GM20431 (cell line): ENCODE data around the gene PYGL.
"Not testable (repeated sequence)": the region's sequence is repeated elsewhere in the genome, so short reads cannot be mapped to it uniquely, and the experiment has no call there.

Experiments
- in situ Hi-C: fragments of 300-500 bp; cut with MseI, MboI; formaldehyde crosslinking; loops from one replicate; pipeline ENCODE4 v1.15.0; 2020; ENCODE audit warnings: low sequenced_read_pairs; ENCODE audit not compliant: unreplicated experiment

The PYGL gene

GRCh38 chr14:50932156-50932555, 12.1 kb downstream of the PYGL start:
- in situ Hi-C loops: no loop called here

GRCh38 chr14:50931559-50931958, 12.7 kb downstream of the PYGL start:
- in situ Hi-C loops: no loop called here

- in situ Hi-C loops: no loop called here
These were observed 14.8 kb downstream of the PYGL start for GRCh38 chr14:50929506-50929905.

- in situ Hi-C loops: no loop called here
These were observed 16.2 kb downstream of the PYGL start for GRCh38 chr14:50928002-50928635.

- in situ Hi-C loops: no loop called here
These were observed 17.4 kb downstream of the PYGL start for GRCh38 chr14:50926851-50927386.

GRCh38 chr14:50924843-50925242, 19.4 kb downstream of the PYGL start:
- in situ Hi-C loops: no loop called here

GRCh38 chr14:50924236-50924635, 20.0 kb downstream of the PYGL start:
- in situ Hi-C loops: no loop called here

- in situ Hi-C loops: no loop called here
These were observed 21.5 kb downstream of the PYGL start for GRCh38 chr14:50922803-50923202.

- in situ Hi-C loops: no loop called here
These were observed 23.6 kb downstream of the PYGL start for GRCh38 chr14:50920482-50921230.

- in situ Hi-C loops: not testable (repeated sequence)
These were observed 24.8 kb downstream of the PYGL start for GRCh38 chr14:50919524-50919923.

GRCh38 chr14:50917449-50917848, 26.8 kb downstream of the PYGL start:
- in situ Hi-C loops: no loop called here

GRCh38 chr14:50910495-50911420, 33.5 kb downstream of the PYGL start:
- in situ Hi-C loops: no loop called here

- in situ Hi-C loops: no loop called here
These were observed 37.8 kb downstream of the PYGL start for GRCh38 chr14:50906326-50907065.

- in situ Hi-C loops: no loop called here
These were observed 39.6 kb downstream of the PYGL start for GRCh38 chr14:50904719-50905118.

GRCh38 chr14:50901361-50901760, 42.9 kb downstream of the PYGL start:
- in situ Hi-C loops: no loop called here

GRCh38 chr14:50897658-50898175, 46.6 kb downstream of the PYGL start:
- in situ Hi-C loops: no loop called here

GRCh38 chr14:50897005-50897404, 47.3 kb downstream of the PYGL start:
- in situ Hi-C loops: not testable (repeated sequence)

- in situ Hi-C loops: not testable (repeated sequence)
These were observed 47.9 kb downstream of the PYGL start for GRCh38 chr14:50896421-50896820.

GRCh38 chr14:50892255-50892654, 52.0 kb downstream of the PYGL start:
- in situ Hi-C loops: no loop called here

GRCh38 chr14:50887476-50887875, 56.8 kb downstream of the PYGL start:
- in situ Hi-C loops: no loop called here
